Measurements from ENCODE around the gene SUPT5H. TPM values are rescaled to one million over a fixed set of nuclear protein-coding genes. Genes with fewer than 3 reads are reported as not detected.
A peak's percentile ranks its signal among the peaks of the same experiment; 100 is the strongest.

SUPT5H gene
- total RNA-seq, 4 donors from 2014 or later = 39.5 to 80.3 (median 67.7) TPM

GRCh38 chr19:39412100-39412866 is 33.1 kb upstream of the SUPT5H start, which contains the start of gene PLEKHG2:
PLEKHG2 (plus strand) TSS chr19:39412669; CDS start chr19:39414087, 1,418 bp downstream.
- Histone ChIP-seq H3K4me3 (peak within 1 kb of the TSS; percentile 64 to 90 (median 79)), H3K9me3 (no peaks in the 10 kb centered on the region), H3K27me3 (no peaks in the 10 kb centered on the region), H3K4me1 (peaks cover 19 to 69% (median 32%) of the 10 kb centered on the region in 3 donors), H3K27ac (peak within 1 kb of the TSS; percentile 99), H3K36me3 (peaks cover 11 to 19% (median 15%) of the 10 kb centered on the region in 3 donors)
- TF ChIP-seq POLR2A (IDR thresholded peaks at IDR 0.05) = peak in 3 of 4 donors; percentile 56 to 97 (median 78)
- TF ChIP-seq CTCF (IDR thresholded peaks at IDR 0.05) = peak; percentile 75 to 94 (median 90)
- 0 to 2% methylated on average over 13 to 16 of the region's 60 CpGs for WGBS, 2 donors
- DNase-seq = peak; percentile 96
- intact Hi-C loops (cut with DNase I) = no loop called here

DNA sequence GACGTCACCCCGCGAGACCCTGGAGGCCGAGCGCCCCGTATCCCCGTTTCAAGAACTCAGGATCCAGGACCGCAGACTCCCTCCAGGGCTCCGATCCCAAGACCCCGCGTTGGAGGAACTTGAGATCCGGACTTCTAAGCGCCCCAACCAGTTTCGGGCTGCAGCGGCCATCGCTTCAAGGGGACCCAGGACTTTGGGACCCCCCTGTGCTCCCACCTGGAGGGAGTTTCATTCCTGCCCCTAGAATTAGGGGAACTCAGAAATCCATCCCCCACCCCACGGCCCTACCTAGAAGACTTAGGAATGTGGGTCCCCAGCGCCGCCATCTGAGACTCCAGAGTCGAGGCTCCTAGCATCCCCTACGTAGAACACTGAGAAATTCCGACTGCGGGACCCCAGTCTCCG is 32.5 kb upstream of the SUPT5H start:
- WGBS, 2 donors = 0% methylated on average over 5 of the region's 24 CpGs; no CpG with 5 or more reads in 1 of the 2 donors
- Histone ChIP-seq H3K4me1 (peaks cover 19 to 69% (median 32%) of the 10 kb centered on the region in 3 donors), H3K36me3 (peaks cover 7 to 19% (median 9%) of the 10 kb centered on the region in 3 donors), H3K27ac (peak overlapping the region; percentile 99), H3K9me3 (no peaks in the 10 kb centered on the region), H3K4me3 (peak overlapping the region; percentile 64 to 90 (median 79)), H3K27me3 (no peaks in the 10 kb centered on the region)
- TF ChIP-seq CTCF (IDR thresholded peaks at IDR 0.05) (no peak), POLR2A (IDR thresholded peaks at IDR 0.05) (peak in 1 of 4 donors; percentile 7)
- DNase-seq = no peak
- intact Hi-C loops (cut with DNase I) = no loop called here

DNA sequence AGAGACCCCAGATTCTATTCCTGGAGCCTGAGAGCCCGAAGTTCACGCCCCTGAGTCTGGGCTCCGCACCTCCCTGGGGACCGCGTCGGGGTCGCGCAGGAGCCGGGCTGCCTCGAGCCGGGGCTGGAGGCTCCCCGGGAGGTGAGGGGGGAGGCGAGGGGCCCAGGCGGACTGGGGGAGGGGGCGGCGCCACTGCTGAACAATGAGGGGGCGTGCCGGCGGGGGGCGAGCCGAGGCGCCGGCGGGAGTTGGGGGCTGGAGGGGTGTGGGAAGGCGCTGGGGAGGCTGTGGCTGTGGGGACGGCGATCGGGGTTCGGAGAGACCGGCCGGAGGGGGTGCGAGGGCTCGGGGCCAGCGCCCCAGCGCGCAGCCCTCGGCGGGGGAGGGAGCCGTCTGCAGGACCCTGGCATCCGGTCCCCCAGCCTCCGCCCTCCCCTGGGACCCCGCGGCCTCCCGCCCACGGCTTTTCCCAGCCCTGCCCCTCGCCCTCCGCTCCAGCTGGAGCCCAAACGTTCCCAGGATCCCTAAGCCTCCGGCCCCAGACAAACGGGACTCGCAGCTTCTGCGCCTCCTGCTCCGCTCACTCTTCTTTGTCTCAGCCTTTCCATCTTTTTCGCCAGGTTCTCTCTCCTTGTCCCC is 32.0 kb upstream of the SUPT5H start:
- no peak for DNase-seq
- Histone ChIP-seq H3K27ac (peak overlapping the region; percentile 99), H3K4me1 (peaks cover 19 to 69% (median 32%) of the 10 kb centered on the region in 3 donors), H3K36me3 (peaks cover 2 to 18% (median 3%) of the 10 kb centered on the region in 3 donors), H3K4me3 (peak overlapping the region; percentile 64 to 90 (median 79)), H3K27me3 (no peaks in the 10 kb centered on the region), H3K9me3 (no peaks in the 10 kb centered on the region)
- 3 to 5% methylated on average over 9 to 12 of the region's 54 CpGs for WGBS, 2 donors
- intact Hi-C loops (cut with DNase I) = no loop called here
- TF ChIP-seq CTCF (IDR thresholded peaks at IDR 0.05) = no peak
- TF ChIP-seq POLR2A (IDR thresholded peaks at IDR 0.05) = peak in 1 of 4 donors; percentile 12

DNA sequence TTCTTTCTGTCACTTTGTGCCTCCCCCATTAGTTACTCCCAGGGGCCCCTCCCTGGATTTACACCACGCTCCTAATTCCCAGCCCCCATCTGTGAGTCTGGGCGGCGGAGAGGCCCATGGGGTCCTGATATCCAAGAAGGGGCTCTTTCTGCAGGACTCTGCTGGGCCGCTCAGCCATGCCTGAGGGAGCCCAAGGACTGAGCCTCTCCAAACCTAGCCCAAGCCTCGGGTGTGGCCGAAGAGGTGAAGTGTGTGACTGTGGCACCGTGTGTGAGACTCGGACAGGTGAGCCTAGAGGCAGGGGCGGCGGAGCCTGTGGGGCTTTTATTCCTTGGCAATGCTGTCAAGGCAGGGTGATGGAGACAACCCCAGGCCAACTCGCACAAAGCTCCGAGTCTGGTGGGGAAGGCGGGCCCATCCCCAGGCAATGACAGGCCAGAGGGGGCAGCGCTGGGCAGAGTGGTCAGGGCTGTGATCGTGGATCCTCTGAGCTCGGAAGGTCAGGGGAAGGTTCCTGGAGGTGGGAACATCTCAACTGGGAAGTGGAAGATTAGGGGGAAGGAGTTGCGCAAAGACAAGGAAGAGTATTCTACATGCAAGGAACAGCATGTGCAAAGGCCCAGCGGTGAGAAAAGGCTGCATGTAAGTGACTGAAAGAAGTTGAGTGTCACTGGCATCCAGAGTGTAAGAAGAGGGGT is 31.3 kb upstream of the SUPT5H start:
- Histone ChIP-seq H3K36me3 (peaks cover 0 to 18% (median 6%) of the 10 kb centered on the region in 3 donors), H3K27ac (peak overlapping the region; percentile 99), H3K27me3 (no peaks in the 10 kb centered on the region), H3K4me3 (peak overlapping the region; percentile 64 to 90 (median 79)), H3K4me1 (peaks cover 19 to 69% (median 32%) of the 10 kb centered on the region in 3 donors), H3K9me3 (no peaks in the 10 kb centered on the region)
- no peak for DNase-seq
- TF ChIP-seq POLR2A (IDR thresholded peaks at IDR 0.05) (no peak), CTCF (IDR thresholded peaks at IDR 0.05) (no peak)
- WGBS, 2 donors = 52 to 69% methylated on average over 10 to 11 of the region's 18 CpGs
- intact Hi-C loops (cut with DNase I) = no loop called here

Measured in esophagus squamous epithelium (tissue), 5 donors.